CD4-positive, alpha-beta T cell (primary cell): Measurements from ENCODE around the gene XRCC4. TPM values are rescaled to one million over a fixed set of nuclear protein-coding genes. Genes with fewer than 3 reads are reported as not detected.

Experiments
- ATAC-seq: fragments of 200-7000 bp; cut with Tn5 transposase; one replicate; pipeline ENCODE4 v1.10.0; 2022; ENCODE audit warnings: mild to moderate bottlenecking; ENCODE audit not compliant: poor library complexity
- CTCF ChIA-PET: fragments of 350-600 bp; sonication (Branson Sonifier 250); formaldehyde crosslinking; loops from one replicate; lab custom pipeline; 2021; ENCODE audit warnings: antibody characterized with exemption, inconsistent platforms; lab: Charles Lee
- POLR2A ChIA-PET: fragments of 350-600 bp; sonication (Branson Sonifier 250); formaldehyde crosslinking; loops from one replicate; lab custom pipeline; 2021; ENCODE audit warnings: antibody characterized with exemption, inconsistent platforms; lab: Charles Lee
- DNase-seq, 14 experiments: peaks; one replicate each; pipeline ENCODE4 v3.0.0-alpha.2; 2013 to 2020; ENCODE audit warnings: mixed read lengths in 2 of 14
- H3K27ac ChIP-seq, 2 donors: one replicate each; pipeline versions ENCODE4 v1.5.1 to v1.7.0; 2013; ENCODE audit warnings: low read length in 2 of 2, low read depth in 1 of 2, mild to moderate bottlenecking in 1 of 2
- H3K27me3 ChIP-seq, 2 experiments: 1 replicate in 1 of 2; 2 replicates in 1 of 2; pipeline versions ENCODE4 v1.6.1 to v1.7.0; 2013; ENCODE audit warnings: low read length in 2 of 2, control low read depth in 1 of 2, mild to moderate bottlenecking in 1 of 2, moderate library complexity in 1 of 2; ENCODE audit not compliant: insufficient read depth in 2 of 2, control insufficient read depth in 1 of 2
- H3K36me3 ChIP-seq: one replicate; pipeline ENCODE4 v1.6.1; 2013; ENCODE audit warnings: low read length, control low read depth; ENCODE audit not compliant: insufficient read depth
- H3K4me1 ChIP-seq: one replicate; pipeline ENCODE4 v1.6.1; 2013; ENCODE audit warnings: low read length, control low read depth; ENCODE audit not compliant: insufficient read depth
- H3K4me3 ChIP-seq: one replicate; pipeline ENCODE4 v1.5.1; 2013; ENCODE audit warnings: mild to moderate bottlenecking, low read length, moderate library complexity
- H3K9me3 ChIP-seq, 2 experiments: 1 replicate in 1 of 2; 2 replicates in 1 of 2; pipeline versions ENCODE4 v1.6.1 to v1.7.0; 2013; ENCODE audit warnings: low read length in 2 of 2, mild to moderate bottlenecking in 2 of 2, control low read depth in 1 of 2, moderate library complexity in 1 of 2; ENCODE audit not compliant: control insufficient read depth in 1 of 2, insufficient read depth in 1 of 2
- H3K27ac Mint-ChIP-seq: one replicate; pipeline ENCODE4 v1.8.0; 2020; ENCODE audit warnings: mixed read lengths
- H3K27me3 Mint-ChIP-seq: one replicate; pipeline ENCODE4 v1.8.0; 2021; ENCODE audit warnings: mixed read lengths
- H3K36me3 Mint-ChIP-seq: one replicate; pipeline ENCODE4 v1.8.0; 2021; ENCODE audit warnings: low read depth, mixed read lengths
- H3K4me1 Mint-ChIP-seq: one replicate; pipeline ENCODE4 v1.8.0; 2021; ENCODE audit warnings: low read depth, mixed read lengths
- H3K4me3 Mint-ChIP-seq: one replicate; pipeline ENCODE4 v1.8.0; 2020; ENCODE audit warnings: mild to moderate bottlenecking, mixed read lengths
- H3K9me3 Mint-ChIP-seq: one replicate; pipeline ENCODE4 v1.8.0; 2020; ENCODE audit warnings: mixed read lengths
- CTCF ChIP-seq: fragments of 200-600 bp; IDR thresholded peaks from one replicate; pipeline ENCODE4 v1.8.0; 2022; ENCODE audit warnings: antibody characterized with exemption, mild to moderate bottlenecking
- intact Hi-C, 2 experiments: fragments of 100-400 bp; cut with DNase I in 1 of 2; cut with micrococcal nuclease in 1 of 2; formaldehyde crosslinking; loops; one replicate each; pipeline versions ENCODE4 v1.15.1 to v1.9.0; 2023 to 2025; cut with DNase I, micrococcal nuclease
- total RNA-seq, 174 experiments: library from RNA in 2 of 174; stranded (reverse) in 2 of 174; gene quantifications; one replicate each; pipeline ENCODE4 v1.2.3 and lab custom pipeline; 2021 to 2026

The XRCC4 gene
- total RNA-seq, 2 experiments from 2014 or later: 1.8 TPM

- no peak for ATAC-seq
- Mint-ChIP-seq H3K36me3 (no peaks in the 10 kb centered on the region), H3K27me3 (no peaks in the 10 kb centered on the region), H3K4me3 (no peak overlapping the region), H3K27ac (no peak overlapping the region), H3K9me3 (no peaks in the 10 kb centered on the region), H3K4me1 (no peaks in the 10 kb centered on the region)
- intact Hi-C loops: no loop called here
- ChIA-PET POLR2A (no interaction called here), CTCF (no interaction called here)
- no peak for TF ChIP-seq CTCF
- Histone ChIP-seq H3K27me3 (no peaks in the 10 kb centered on the region), H3K36me3 (no peaks in the 10 kb centered on the region), H3K4me1 (no peaks in the 10 kb centered on the region), H3K27ac (no peak overlapping the region), H3K4me3 (no peak overlapping the region), H3K9me3 (no peaks in the 10 kb centered on the region)
- no peak for DNase-seq
Measured at GRCh38 chr5:83167538-83167937, 90.2 kb downstream of the XRCC4 start.

GRCh38 chr5:83169571-83170337 is 92.4 kb downstream of the XRCC4 start:
- DNase-seq: no peak
- no peaks in the 10 kb centered on the region for H3K4me1 ChIP-seq
- no peak overlapping the region for H3K4me3 ChIP-seq
- H3K27me3 ChIP-seq: no peaks in the 10 kb centered on the region
- ATAC-seq: no peak
- no peak overlapping the region for H3K4me3 Mint-ChIP-seq
- no peaks in the 10 kb centered on the region for H3K27me3 Mint-ChIP-seq
- H3K4me1 Mint-ChIP-seq: no peaks in the 10 kb centered on the region
- H3K9me3 Mint-ChIP-seq: no peaks in the 10 kb centered on the region
- H3K27ac ChIP-seq: no peak overlapping the region
- no peaks in the 10 kb centered on the region for H3K36me3 Mint-ChIP-seq
- H3K27ac Mint-ChIP-seq: no peak overlapping the region
- intact Hi-C loops: no loop called here
- CTCF ChIA-PET: no interaction called here
- no peaks in the 10 kb centered on the region for H3K9me3 ChIP-seq
- POLR2A ChIA-PET: no interaction called here
- no peaks in the 10 kb centered on the region for H3K36me3 ChIP-seq
- no peak for TF ChIP-seq CTCF

GRCh38 chr5:83172011-83172410 is 94.7 kb downstream of the XRCC4 start:
- no peak for TF ChIP-seq CTCF
- Histone ChIP-seq H3K9me3 (no peaks in the 10 kb centered on the region), H3K27me3 (no peaks in the 10 kb centered on the region), H3K4me1 (no peaks in the 10 kb centered on the region), H3K27ac (no peak overlapping the region), H3K4me3 (no peak overlapping the region), H3K36me3 (no peaks in the 10 kb centered on the region)
- Mint-ChIP-seq H3K27ac (no peak overlapping the region), H3K4me1 (no peaks in the 10 kb centered on the region), H3K27me3 (no peaks in the 10 kb centered on the region), H3K4me3 (no peak overlapping the region), H3K9me3 (no peaks in the 10 kb centered on the region), H3K36me3 (no peaks in the 10 kb centered on the region)
- POLR2A ChIA-PET: interaction anchor here (0.7 kb wide), 1 partner anchor 16 kb away, joined by 3 read pairs; no protein-coding TSS in a partner anchor
- CTCF ChIA-PET: no interaction called here
- intact Hi-C loops: no loop called here
- DNase-seq (no peak), ATAC-seq (no peak)
